T47D (cell line): Measurements from ENCODE around the gene FAAP20.

Experiments used
- DNase-seq, 2 experiments: peaks; one replicate each; pipeline versions ENCODE4 v3.0.0 to v3.0.0-alpha.2; 2011 to 2012; ENCODE audit warnings: low read depth in 1 of 2, low spot score in 1 of 2
- JUND ChIP-seq: IDR thresholded peaks from 2 replicates; pipeline ENCODE4 v1.6.1; 2012; ENCODE audit warnings: low read depth
- in situ Hi-C: cut with HindIII; loops from 2 replicates; pipeline ENCODE4 v1.10.0; 2016; ENCODE audit warnings: low sequenced_read_pairs, low pct_unique_long_range_greater_than_20kb

Gene FAAP20

GRCh38 chr1:2202843-2203601, 8.4 kb upstream of the FAAP20 start:
- in situ Hi-C loops, result no loop called here
- no peak for DNase-seq
- no peak for TF ChIP-seq JUND

DNA sequence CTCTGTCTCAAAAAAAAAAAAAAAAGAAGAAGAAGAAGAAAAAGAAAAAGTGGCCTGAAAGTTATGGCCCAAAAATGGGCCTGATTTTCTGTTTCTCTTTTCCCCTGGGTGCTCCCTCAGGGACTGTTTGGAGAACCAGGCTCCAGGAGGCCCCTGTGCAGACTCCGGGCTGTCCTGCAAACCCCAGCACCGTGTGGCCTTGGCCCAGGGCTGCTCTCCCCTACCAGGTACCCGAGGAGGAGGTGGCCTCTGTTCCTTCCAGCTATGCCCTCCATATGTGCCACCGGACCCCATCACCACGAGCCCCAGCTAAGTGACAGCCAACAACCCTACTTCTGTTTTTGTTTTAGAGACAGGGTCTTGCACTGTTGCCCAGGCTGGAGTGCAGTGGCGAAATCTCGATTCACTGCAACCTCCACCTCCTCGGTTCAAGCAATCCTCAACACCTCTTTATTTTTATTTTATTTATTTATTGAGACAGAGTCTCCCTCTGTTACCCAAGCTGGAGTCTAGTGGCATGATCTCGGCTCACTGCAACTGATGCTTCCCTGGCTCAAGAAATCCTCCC, 7.5 kb upstream of the FAAP20 start:
- DNase-seq, result no peak
- no peak for TF ChIP-seq JUND
- in situ Hi-C loops, result no loop called here

DNA sequence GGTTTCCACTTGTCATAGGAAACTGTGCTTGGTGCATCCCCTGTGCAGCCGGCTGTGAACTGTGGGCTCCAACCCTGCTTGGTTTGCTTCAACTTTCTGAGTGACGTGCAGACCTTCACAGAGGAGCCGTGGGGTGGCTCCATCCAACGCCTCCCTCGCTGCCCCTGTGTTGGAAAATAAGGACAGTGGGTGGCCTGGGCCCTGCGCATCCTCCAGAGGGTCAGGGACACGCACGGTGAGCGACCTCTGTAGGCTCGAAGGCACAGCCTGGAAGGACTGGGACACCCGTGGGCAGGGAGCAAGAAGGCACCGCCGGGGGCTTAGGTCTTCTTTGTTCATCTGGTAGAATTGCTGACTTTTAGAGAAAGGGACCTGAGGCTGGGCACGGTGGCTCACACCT, 6.5 kb upstream of the FAAP20 start:
- no peak for DNase-seq
- TF ChIP-seq JUND, result no peak
- in situ Hi-C loops, result no loop called here

DNA sequence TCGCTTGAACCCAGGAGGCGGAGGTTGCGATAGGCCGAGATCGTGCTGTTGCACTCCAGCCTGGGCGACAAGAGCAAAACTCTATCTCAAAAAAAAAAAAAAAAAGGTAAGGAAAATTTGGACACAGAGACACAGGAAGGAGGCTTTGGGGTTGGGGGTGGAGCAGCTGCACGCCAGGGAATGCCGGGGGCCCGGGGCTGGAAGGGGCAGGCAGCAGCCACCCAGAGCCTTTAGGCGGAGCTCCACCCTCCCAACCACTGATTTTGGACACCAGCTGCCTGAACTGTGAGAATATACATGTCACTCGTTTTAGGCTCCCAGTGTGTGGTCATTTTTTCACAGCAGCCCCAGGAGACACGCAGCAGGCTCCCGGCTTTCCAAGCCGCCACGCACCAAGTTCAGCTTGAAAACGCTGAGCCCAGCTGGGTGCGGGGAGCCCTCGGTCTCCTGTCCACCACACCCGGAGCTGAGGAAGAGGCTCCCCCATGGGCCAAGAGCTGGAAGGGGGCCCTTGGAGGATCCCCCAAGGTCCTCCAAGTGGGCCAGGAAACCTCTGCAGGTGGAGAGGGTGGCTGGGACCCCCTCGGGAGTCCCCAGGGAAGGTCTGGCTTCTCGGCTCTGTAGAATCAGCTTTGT, 5.9 kb upstream of the FAAP20 start:
- TF ChIP-seq JUND, result no peak
- in situ Hi-C loops, result no loop called here
- no peak for DNase-seq

DNA sequence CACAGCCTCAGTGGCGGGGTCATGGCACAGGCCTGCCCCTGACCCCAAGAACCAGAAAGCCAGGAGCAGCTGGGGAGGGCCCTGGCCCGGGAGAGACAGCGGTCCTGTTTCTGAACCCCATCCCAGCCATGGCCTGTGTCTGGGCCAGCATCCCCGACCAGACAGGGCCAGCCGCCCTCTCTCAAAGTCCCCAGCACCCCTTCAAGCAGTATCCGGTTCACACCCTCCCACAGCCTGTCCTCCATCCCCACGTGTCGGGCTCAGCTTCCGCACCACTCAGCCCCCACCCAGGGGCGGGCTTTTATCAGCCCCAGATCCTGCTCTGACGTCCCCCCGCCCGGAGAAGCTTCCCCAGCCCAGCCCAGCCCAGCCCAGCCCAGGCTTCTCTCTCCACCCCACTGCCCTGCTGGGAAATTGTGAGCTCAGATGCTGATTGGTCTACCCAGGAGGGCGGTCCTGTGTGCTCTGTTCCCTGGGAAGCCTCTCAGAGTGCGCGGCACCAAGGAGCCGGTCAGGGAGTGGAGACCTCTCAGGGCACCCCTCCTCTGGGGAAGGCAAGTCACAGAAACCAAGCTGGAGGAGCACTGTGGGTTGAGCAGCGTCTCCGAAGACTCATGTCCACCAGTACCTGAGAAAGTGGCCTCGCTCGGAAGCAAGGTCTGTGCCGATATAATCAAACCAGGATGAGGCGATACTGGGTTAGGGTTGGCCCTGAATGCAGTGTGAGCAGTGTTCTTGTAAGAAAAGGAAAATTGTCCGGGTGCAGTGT, 4.7 kb upstream of the FAAP20 start:
- no peak for DNase-seq
- no peak for TF ChIP-seq JUND
- in situ Hi-C loops, result no loop called here

GRCh38 chr1:2198571-2198970, 4.0 kb upstream of the FAAP20 start:
- no peak for DNase-seq
- no peak for TF ChIP-seq JUND
- in situ Hi-C loops, result no loop called here

DNA sequence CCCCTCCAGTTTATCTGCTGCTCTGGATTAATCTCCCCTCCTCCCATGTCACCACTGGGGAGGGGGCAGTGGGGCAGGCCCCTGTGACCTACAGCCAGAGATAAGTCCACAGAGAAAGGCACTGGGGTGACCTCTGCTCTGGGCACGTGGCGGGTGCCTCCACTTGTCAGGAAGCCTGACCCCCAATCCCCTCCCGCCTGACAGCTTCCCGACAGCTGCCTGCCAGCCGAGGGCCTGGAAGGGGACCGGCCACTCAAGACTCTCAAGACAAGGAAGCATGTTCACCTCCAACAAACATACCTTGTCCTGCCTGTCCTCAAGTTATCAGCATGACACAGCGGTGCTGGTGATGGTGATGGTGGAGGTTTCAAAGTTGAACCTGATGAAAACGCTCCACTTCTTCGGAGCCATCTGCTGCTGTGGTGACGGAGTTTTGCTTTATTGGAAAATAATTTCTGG, 3.2 kb upstream of the FAAP20 start:
- DNase-seq, result no peak
- TF ChIP-seq JUND, result no peak
- in situ Hi-C loops, result no loop called here

DNA sequence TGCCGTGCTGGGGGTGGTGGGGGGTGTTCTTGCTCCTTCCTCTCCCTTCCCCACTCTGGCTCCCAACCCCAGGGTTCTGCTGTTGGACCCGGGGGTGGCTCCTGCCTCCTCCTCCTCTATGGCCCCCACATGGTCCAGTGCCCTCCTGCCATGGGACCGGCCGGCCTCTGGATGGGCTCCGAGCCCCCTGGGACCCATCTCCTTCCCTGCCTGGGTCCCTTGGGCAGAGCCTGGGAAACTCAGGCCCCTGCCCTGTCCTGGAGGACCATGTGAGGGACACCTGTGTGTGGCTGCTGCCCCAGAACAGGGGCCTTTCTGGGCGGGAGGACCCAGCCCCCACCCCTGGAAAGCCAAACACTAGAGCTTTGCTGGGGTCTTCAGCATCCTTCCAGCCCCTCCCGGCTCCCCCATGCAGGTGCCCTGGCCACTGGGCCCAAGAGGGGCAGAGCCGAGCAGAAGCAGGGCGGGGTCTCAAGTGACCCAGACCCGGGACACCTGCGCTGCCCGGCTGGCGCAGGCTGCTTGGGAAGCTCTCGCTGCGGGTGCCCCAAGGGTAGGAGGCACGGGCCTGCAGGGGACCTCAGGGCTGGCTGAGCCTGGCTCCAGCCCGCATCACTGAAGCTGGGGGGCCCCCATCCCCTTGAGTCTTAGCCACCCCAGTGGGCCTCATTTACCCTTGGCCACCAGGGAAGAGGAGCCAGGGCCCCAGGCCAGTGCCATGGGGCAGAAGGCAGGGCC, 2.5 kb upstream of the FAAP20 start:
- TF ChIP-seq JUND, result no peak
- in situ Hi-C loops, result no loop called here
- DNase-seq, result no peak

DNA sequence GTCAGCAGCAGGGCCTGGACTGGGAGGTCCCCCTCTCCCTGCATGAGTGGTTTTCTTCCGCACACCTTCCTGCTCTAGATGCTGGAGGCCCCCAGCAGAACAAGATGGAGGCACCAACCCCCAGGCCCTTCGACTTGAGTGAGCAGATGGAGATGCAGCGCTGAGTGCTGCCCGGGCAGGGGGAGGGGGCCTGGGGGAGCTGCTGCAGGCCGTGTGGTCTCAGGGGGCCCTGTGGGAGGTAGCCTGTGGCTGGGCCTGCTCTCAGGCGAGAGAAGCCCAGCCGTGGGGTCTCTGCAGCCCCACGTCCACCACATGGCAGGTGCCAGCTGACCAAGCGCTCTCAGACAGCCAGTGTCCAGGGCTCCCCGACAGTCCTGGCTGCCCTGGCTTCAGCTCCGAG, 1.2 kb upstream of the FAAP20 start:
- no peak for TF ChIP-seq JUND
- DNase-seq, result no peak
- in situ Hi-C loops, result no loop called here

GRCh38 chr1:2194898-2195673, 514 bp upstream of the FAAP20 start:
- DNase-seq, result peak; percentile 86 to 87
- in situ Hi-C loops, result no loop called here
- no peak for TF ChIP-seq JUND

DNA sequence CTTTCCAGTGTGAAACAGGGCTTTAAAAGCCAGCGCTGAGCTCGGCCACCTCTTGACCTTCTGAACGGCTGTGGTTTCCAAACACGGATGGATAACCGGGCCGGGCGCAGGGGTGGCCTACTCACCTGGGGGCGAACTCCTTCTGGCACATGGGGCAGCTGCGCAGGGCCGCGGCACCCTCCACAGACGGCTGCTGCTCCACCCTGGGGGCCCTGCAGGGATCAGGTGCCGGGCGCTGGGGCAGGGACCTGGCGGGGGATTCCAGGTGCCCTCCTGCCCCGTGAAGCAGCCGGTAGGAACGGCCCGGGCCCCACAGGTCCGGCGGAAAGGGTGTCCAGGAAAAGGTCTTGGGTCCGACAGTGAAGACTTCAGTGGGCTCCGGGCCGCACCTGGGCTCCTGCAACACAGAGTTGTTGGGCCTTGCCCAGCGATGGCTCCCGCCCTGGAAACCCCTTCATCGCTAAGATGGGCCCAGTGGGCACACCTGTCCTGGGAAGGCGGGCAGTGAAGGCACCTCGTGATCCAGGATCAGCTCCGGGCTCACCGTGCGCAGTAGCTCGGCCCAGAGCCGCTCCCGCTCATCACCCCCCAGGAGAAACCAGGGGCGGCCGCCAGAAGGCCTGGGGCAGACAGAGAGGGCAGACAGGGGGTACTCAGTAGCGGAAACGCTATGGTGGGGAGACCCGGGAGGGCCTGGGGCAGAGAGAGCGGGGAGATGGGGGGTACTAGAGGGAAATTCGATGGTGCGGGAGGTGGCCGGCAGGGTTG, 874 bp downstream of the FAAP20 start:
- TF ChIP-seq JUND, result no peak
- DNase-seq, result no peak
- in situ Hi-C loops, result no loop called here
